Endothelial cell of umbilical vein (primary cell): Measurements from ENCODE around the gene RADIL.

ENCODE experiments used
- CTCF ChIP-seq, 2 donors: IDR thresholded peaks; 1 replicate in 1 of 2; 2 replicates in 1 of 2; pipeline ENCODE4 v1.5.1; 2011; ENCODE audit warnings: low read length in 2 of 2, mild to moderate bottlenecking in 2 of 2, moderate library complexity in 2 of 2, control low read depth in 1 of 2, inconsistent platforms in 1 of 2, low read depth in 1 of 2; ENCODE audit not compliant: insufficient read depth in 1 of 2; ENCODE audit errors: extremely low read depth in 1 of 2
- GATA2 ChIP-seq: IDR thresholded peaks from 2 replicates; pipeline ENCODE4 v1.7.0; 2011; ENCODE audit warnings: low read depth, mild to moderate bottlenecking, moderate library complexity, mixed read lengths, low read length; ENCODE audit not compliant: insufficient read length, insufficient read depth
- POLR2A ChIP-seq: IDR thresholded peaks from 2 replicates; pipeline ENCODE4 v1.6.1; 2012; ENCODE audit warnings: low read depth, mild to moderate bottlenecking, control low read depth, low read length
- POLR2AphosphoS5 ChIP-seq: IDR thresholded peaks from 2 replicates; pipeline ENCODE4 v1.6.1; 2012; ENCODE audit warnings: low read depth, mild to moderate bottlenecking, control low read depth, low read length, moderate library complexity; ENCODE audit not compliant: insufficient read depth

DNA sequence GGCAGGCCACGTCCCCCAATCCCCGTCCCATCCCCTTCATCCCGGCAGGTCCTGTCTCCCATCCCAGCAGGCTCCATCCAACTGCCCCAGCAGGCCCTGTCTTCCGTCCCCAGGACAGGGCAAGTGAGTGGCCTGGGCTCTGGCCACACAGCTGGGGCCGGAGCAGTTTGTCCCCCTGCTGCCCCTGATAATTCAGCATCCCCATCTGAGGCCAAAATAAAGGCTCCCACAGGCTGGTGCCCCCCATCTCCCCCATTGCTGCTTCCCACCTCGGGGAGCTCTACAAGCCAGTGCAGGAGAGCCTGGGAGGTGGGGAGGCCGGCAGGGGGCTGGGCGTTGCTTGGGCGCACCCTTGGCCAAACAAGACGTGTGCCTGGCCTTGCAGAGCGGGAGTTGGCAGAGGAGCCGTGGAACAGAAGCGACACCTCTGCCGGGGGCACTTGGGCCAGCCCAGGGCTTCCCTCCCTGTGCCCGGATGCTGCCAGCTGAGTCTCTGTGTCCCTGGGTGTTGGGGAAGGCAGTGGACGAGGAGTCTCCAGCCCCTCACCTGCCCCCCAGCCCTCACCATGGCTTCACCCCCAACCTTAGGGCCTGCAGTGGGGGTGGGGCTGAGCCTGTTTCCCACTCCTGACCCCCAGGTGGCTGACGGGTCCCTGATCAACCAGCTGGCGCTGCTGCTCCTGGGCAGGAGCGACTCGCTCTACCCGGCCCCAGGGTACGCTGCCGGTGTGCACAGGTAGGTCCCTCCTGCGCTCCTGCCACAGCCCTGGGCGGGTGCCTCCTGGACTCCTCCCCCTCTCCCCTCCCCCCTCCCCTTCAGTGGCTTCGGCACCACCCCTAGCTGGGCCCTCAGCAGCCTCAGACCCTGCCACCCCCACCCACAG, 94.1 kb downstream of the RADIL start:
- TF ChIP-seq POLR2A (no peak), CTCF (IDR thresholded peaks at IDR 0.05; ENCODE audit: extremely low read depth in 1 of 2, insufficient read depth in 1 of 2, low read depth in 1 of 2, low read length in 2 of 2) (no peak), POLR2AphosphoS5 (no peak), GATA2 (no peak)
